Ishikawa (cell line): Measurements from ENCODE around the gene TAS1R1.

Experiments used
- CEBPB ChIP-seq: IDR thresholded peaks from 2 replicates; pipeline ENCODE4 v1.6.1; 2012
- EP300 ChIP-seq: IDR thresholded peaks from 2 replicates; pipeline ENCODE4 v1.6.1; 2012; ENCODE audit warnings: borderline replicate concordance
- FOXM1 ChIP-seq: IDR thresholded peaks from 2 replicates; pipeline ENCODE4 v1.6.1; 2012; ENCODE audit warnings: low read depth, borderline replicate concordance
- RAD21 ChIP-seq: IDR thresholded peaks from 2 replicates; pipeline ENCODE4 v1.6.1; 2012; ENCODE audit warnings: low read depth
- REST ChIP-seq: IDR thresholded peaks from 2 replicates; pipeline ENCODE4 v1.6.1; 2012; ENCODE audit warnings: low read depth, mild to moderate bottlenecking
- TAF1 ChIP-seq: IDR thresholded peaks from 2 replicates; pipeline ENCODE4 v1.6.1; 2012; ENCODE audit warnings: low read depth, mild to moderate bottlenecking
- TCF12 ChIP-seq: IDR thresholded peaks from 2 replicates; pipeline ENCODE4 v1.6.1; 2012; ENCODE audit warnings: low read depth
- YY1 ChIP-seq: IDR thresholded peaks from 2 replicates; pipeline ENCODE4 v1.6.1; 2012; ENCODE audit warnings: low read depth
- ZBTB7A ChIP-seq: IDR thresholded peaks from 2 replicates; pipeline ENCODE4 v1.6.1; 2012; ENCODE audit warnings: low read depth
- TF ChIP-seq, protein P1 (sequence below): IDR thresholded peaks from 2 replicates; pipeline ENCODE4 v1.6.1; 2012
- TF ChIP-seq, protein P2 (sequence below): IDR thresholded peaks from 2 replicates; pipeline ENCODE4 v1.6.1; 2012

- TF ChIP-seq ZBTB7A (no peak), RAD21 (no peak), REST (no peak), EP300 (no peak), YY1 (no peak), TAF1 (no peak), FOXM1 (no peak), TCF12 (no peak), CEBPB (no peak)
- TF ChIP-seq, protein P1, sequence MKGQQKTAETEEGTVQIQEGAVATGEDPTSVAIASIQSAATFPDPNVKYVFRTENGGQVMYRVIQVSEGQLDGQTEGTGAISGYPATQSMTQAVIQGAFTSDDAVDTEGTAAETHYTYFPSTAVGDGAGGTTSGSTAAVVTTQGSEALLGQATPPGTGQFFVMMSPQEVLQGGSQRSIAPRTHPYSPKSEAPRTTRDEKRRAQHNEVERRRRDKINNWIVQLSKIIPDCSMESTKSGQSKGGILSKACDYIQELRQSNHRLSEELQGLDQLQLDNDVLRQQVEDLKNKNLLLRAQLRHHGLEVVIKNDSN, result no peak
- TF ChIP-seq, protein P2, sequence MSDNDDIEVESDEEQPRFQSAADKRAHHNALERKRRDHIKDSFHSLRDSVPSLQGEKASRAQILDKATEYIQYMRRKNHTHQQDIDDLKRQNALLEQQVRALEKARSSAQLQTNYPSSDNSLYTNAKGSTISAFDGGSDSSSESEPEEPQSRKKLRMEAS, result no peak
Measured at GRCh38 chr1:6574818-6575217, 19.7 kb downstream of the TAS1R1 start.
